Measurements from ENCODE around the gene MRPS6. TPM values are rescaled to one million over a fixed set of nuclear protein-coding genes. Genes with fewer than 3 reads are reported as not detected.

The MRPS6 gene
- total RNA-seq, 1 donor from 2014 or later = 23.3 TPM

GRCh38 chr21:34133392-34133791, 60.0 kb downstream of the MRPS6 start:
- no peak for TF ChIP-seq POLR2A (IDR thresholded peaks at IDR 0.05)
- TF ChIP-seq CTCF (IDR thresholded peaks at IDR 0.05) = no peak
- TF ChIP-seq POLR2AphosphoS5 (IDR thresholded peaks at IDR 0.05; ENCODE audit: insufficient read depth in 1 of 2, low read depth in 1 of 2) = no peak
- Histone ChIP-seq H3K4me1 (peaks cover 47% of the 10 kb centered on the region), H3K27ac (no peak overlapping the region), H3K9me3 (no peaks in the 10 kb centered on the region), H3K27me3 (no peaks in the 10 kb centered on the region), H3K4me3 (no peak overlapping the region), H3K36me3 (peaks cover 0 to 4% of the 10 kb centered on the region in 2 donors)
- intact Hi-C loops (cut with DNase I) = no loop called here
- no peak for DNase-seq (ENCODE audit: extremely low spot score in 2 of 2)

- DNase-seq (ENCODE audit: extremely low spot score in 2 of 2) = no peak
- TF ChIP-seq POLR2A (IDR thresholded peaks at IDR 0.05) (no peak), POLR2AphosphoS5 (IDR thresholded peaks at IDR 0.05; ENCODE audit: insufficient read depth in 1 of 2, low read depth in 1 of 2) (no peak), CTCF (IDR thresholded peaks at IDR 0.05) (no peak)
- no peaks in the 10 kb centered on the region for H3K27me3 ChIP-seq
- peaks cover 0 to 4% of the 10 kb centered on the region in 2 donors for H3K36me3 ChIP-seq
- H3K4me3 ChIP-seq = no peak overlapping the region
- H3K9me3 ChIP-seq = no peaks in the 10 kb centered on the region
- intact Hi-C loops (cut with DNase I) = no loop called here
- H3K4me1 ChIP-seq = peaks cover 43% of the 10 kb centered on the region
- H3K27ac ChIP-seq = no peak overlapping the region
Measured at GRCh38 chr21:34133802-34134201, 60.4 kb downstream of the MRPS6 start.

- TF ChIP-seq CTCF (IDR thresholded peaks at IDR 0.05) (no peak), POLR2AphosphoS5 (IDR thresholded peaks at IDR 0.05; ENCODE audit: insufficient read depth in 1 of 2, low read depth in 1 of 2) (no peak), POLR2A (IDR thresholded peaks at IDR 0.05) (no peak)
- intact Hi-C loops (cut with DNase I) = no loop called here
- DNase-seq (ENCODE audit: extremely low spot score in 2 of 2) = no peak
Measured at GRCh38 chr21:34135330-34135729, 62.0 kb downstream of the MRPS6 start.

GRCh38 chr21:34141373-34141772, 68.0 kb downstream of the MRPS6 start:
- H3K27ac ChIP-seq = no peak overlapping the region
- no peak overlapping the region for H3K4me3 ChIP-seq
- no peaks in the 10 kb centered on the region for H3K27me3 ChIP-seq
- intact Hi-C loops (cut with DNase I) = no loop called here
- no peak for DNase-seq (ENCODE audit: extremely low spot score in 2 of 2)
- peaks cover 0 to 15% of the 10 kb centered on the region in 2 donors for H3K36me3 ChIP-seq
- no peaks in the 10 kb centered on the region for H3K4me1 ChIP-seq
- TF ChIP-seq CTCF (IDR thresholded peaks at IDR 0.05) (no peak), POLR2AphosphoS5 (IDR thresholded peaks at IDR 0.05; ENCODE audit: insufficient read depth in 1 of 2, low read depth in 1 of 2) (no peak), POLR2A (IDR thresholded peaks at IDR 0.05) (no peak)
- H3K9me3 ChIP-seq = no peaks in the 10 kb centered on the region

More at GRCh38 chr21:34135330-34135729, 62.0 kb downstream of the MRPS6 start:
- Histone ChIP-seq H3K27ac (no peak overlapping the region), H3K27me3 (no peaks in the 10 kb centered on the region), H3K4me3 (no peak overlapping the region), H3K9me3 (no peaks in the 10 kb centered on the region), H3K4me1 (peaks cover 28% of the 10 kb centered on the region), H3K36me3 (peaks cover 0 to 4% of the 10 kb centered on the region in 2 donors)

GRCh38 chr21:34143685-34144182, 70.4 kb downstream of the MRPS6 start:
- no peak for DNase-seq (ENCODE audit: extremely low spot score in 2 of 2)
- no peak for TF ChIP-seq POLR2A (IDR thresholded peaks at IDR 0.05)
- no peak for TF ChIP-seq POLR2AphosphoS5 (IDR thresholded peaks at IDR 0.05; ENCODE audit: insufficient read depth in 1 of 2, low read depth in 1 of 2)
- TF ChIP-seq CTCF (IDR thresholded peaks at IDR 0.05) = no peak
- no peak overlapping the region for H3K27ac ChIP-seq
- H3K4me3 ChIP-seq = no peak overlapping the region
- H3K27me3 ChIP-seq = no peaks in the 10 kb centered on the region
- H3K36me3 ChIP-seq = peaks cover 0 to 15% of the 10 kb centered on the region in 2 donors
- intact Hi-C loops (cut with DNase I) = no loop called here
- H3K4me1 ChIP-seq = no peaks in the 10 kb centered on the region
- no peaks in the 10 kb centered on the region for H3K9me3 ChIP-seq

Data from vagina (tissue), 2 donors.